ENCODE measurements around the gene OBP2A.

DNA sequence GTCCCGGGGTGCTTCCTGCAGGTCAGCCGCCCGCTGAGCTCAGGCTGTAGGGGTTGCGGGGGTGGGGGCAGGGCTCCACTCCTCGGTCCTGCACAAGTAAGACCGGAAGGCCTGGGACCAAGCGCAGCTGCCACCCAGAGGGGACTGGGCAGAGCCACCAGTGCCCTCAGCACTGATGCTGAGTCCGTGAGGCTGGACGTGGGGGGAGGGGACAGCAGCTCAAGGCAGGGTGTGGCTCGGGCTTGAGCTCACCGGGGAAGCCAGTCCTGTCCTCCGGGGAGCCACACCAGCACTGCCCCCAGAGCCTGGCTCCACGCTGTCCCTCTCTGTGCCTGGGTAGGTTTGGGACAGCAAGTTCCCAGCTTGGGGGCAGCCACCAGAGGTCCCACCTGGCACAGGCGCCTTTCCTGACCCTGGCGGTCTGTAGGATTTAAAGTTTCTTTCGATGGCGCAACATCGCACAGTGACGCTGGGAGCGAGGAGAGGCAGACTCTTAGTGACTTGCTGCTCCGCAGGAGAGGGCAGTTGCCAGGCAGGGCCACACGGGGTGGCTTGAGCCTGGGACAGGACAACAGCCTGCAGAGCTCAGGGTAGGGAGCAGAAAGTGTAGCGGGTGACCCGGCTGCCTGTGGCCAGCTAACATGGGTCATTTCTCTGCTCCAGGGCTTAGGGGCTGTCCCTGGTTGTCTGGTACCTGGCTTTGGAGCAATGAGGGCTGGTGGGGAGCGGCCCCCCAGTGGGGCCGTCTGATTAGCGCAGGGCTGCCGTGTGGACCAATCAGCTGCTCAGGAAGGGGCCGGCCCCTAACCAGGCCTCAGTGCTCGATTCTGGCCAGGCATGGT is 19.0 kb upstream of the OBP2A start:
- no peak for TF ChIP-seq EZH2 (IDR thresholded peaks at IDR 0.05; ENCODE audit: borderline replicate concordance, low read depth, low read length, severe bottlenecking)
- TF ChIP-seq, protein P1, sequence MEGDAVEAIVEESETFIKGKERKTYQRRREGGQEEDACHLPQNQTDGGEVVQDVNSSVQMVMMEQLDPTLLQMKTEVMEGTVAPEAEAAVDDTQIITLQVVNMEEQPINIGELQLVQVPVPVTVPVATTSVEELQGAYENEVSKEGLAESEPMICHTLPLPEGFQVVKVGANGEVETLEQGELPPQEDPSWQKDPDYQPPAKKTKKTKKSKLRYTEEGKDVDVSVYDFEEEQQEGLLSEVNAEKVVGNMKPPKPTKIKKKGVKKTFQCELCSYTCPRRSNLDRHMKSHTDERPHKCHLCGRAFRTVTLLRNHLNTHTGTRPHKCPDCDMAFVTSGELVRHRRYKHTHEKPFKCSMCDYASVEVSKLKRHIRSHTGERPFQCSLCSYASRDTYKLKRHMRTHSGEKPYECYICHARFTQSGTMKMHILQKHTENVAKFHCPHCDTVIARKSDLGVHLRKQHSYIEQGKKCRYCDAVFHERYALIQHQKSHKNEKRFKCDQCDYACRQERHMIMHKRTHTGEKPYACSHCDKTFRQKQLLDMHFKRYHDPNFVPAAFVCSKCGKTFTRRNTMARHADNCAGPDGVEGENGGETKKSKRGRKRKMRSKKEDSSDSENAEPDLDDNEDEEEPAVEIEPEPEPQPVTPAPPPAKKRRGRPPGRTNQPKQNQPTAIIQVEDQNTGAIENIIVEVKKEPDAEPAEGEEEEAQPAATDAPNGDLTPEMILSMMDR (IDR thresholded peaks at IDR 0.05; ENCODE audit: borderline replicate concordance, extremely low read depth, low read length, poor library complexity, severe bottlenecking) = no peak

Data from DND-41 (cell line).